GM03348 (cell line): ENCODE results near the gene FAM50B.

ENCODE experiments used
- DNase-seq: peaks from one replicate; pipeline ENCODE4 v3.0.0; 2012; ENCODE audit warnings: low spot score

FAM50B gene

GRCh38 chr6:3893917-3894316, 44.7 kb downstream of the FAM50B start:
- DNase-seq, result no peak

- DNase-seq, result no peak
Observed at GRCh38 chr6:3894590-3895311, 45.6 kb downstream of the FAM50B start.

- DNase-seq, result no peak
Observed at GRCh38 chr6:3895312-3895653, 46.1 kb downstream of the FAM50B start.

GRCh38 chr6:3895805-3896204, 46.6 kb downstream of the FAM50B start:
- DNase-seq, result no peak

- DNase-seq, result no peak
Observed at GRCh38 chr6:3898265-3898994, 49.3 kb downstream of the FAM50B start.

GRCh38 chr6:3899061-3899460, 49.9 kb downstream of the FAM50B start:
- no peak for DNase-seq

- DNase-seq, result no peak
Observed at GRCh38 chr6:3899970-3900439, 50.8 kb downstream of the FAM50B start.
